HCT116 (cell line): Measurements from ENCODE around the gene EFR3B. TPM values are rescaled to one million over a fixed set of nuclear protein-coding genes. Genes with fewer than 3 reads are reported as not detected.

ENCODE experiments used
- ATAC-seq: fragments of 200-7000 bp; cut with Tn5 transposase; 2 replicates; pipeline ENCODE4 v1.9.1; 2020; ENCODE audit warnings: mild to moderate bottlenecking, moderate library complexity
- BruUV-seq: library from RNA; stranded (reverse); fragments of 400-500 nt; replicated peaks from 2 replicates; lab custom pipeline; 2021; lab: Mats Ljungman, UMichigan
- CTCF ChIA-PET: fragments of 300-600 bp; sonication (Branson Sonifier 250); formaldehyde crosslinking; loops from one replicate; lab custom pipeline; 2021; ENCODE audit warnings: antibody characterized with exemption; lab: Charles Lee
- POLR2A ChIA-PET: fragments of 300-600, 350-600 bp; sonication (Branson Sonifier 250); formaldehyde crosslinking; loops from one replicate; lab custom pipeline; 2021; ENCODE audit warnings: antibody characterized with exemption; lab: Charles Lee
- RAD21 ChIA-PET, 2 experiments: fragments of 300-600 bp; sonication (Branson Sonifier 250); formaldehyde crosslinking; loops; one replicate each; lab custom pipeline; 2023; ENCODE audit warnings: low total read pairs in 2 of 2; ENCODE audit not compliant: uncharacterized antibody in 2 of 2, unreplicated experiment in 2 of 2, low non-redundant PET in 1 of 2; lab: Charles Lee
- DNase-seq: peaks from one replicate; pipeline ENCODE4 v3.0.0-alpha.2; 2010; ENCODE audit warnings: low read depth, low spot score
- H2AFZ ChIP-seq: fragments of 200-600 bp; shearing (Covaris generic), sonication (generic); 2 replicates; pipeline ENCODE4 v1.6.1; 2017; ENCODE audit warnings: low read depth, mixed run types, mixed read lengths, antibody characterized with exemption, low read length; ENCODE audit not compliant: poor library complexity, severe bottlenecking
- H3K27ac ChIP-seq: 2 replicates; pipeline ENCODE4 v1.5.1; 2012; ENCODE audit warnings: low read depth, low read length
- H3K27me3 ChIP-seq: fragments of 200-600 bp; sonication (generic); 2 replicates; pipeline ENCODE4 v1.6.1; 2016; ENCODE audit warnings: mixed run types, low read length, mixed read lengths; ENCODE audit not compliant: insufficient read depth
- H3K36me3 ChIP-seq, 2 experiments: fragments of 200-500 bp in 1 of 2; fragments of 200-600 bp in 1 of 2; sonication (Bioruptor generic) in 1 of 2; sonication (generic) in 1 of 2; 2 replicates each; pipeline versions ENCODE4 v1.5.1 to v1.6.1; 2014 to 2016; ENCODE audit warnings: low read length in 2 of 2, inconsistent platforms in 1 of 2, mixed read lengths in 1 of 2, mixed run types in 1 of 2; ENCODE audit not compliant: insufficient read depth in 2 of 2, control insufficient read depth in 1 of 2
- H3K4me1 ChIP-seq, 2 experiments: fragments of 200-600 bp in 1 of 2; sonication (generic) in 1 of 2; 2 replicates each; pipeline versions ENCODE4 v1.5.1 to v1.6.1; 2012 to 2017; ENCODE audit warnings: low read length in 2 of 2, inconsistent platforms in 1 of 2, mild to moderate bottlenecking in 1 of 2, mixed read lengths in 1 of 2, mixed run types in 1 of 2, moderate library complexity in 1 of 2; ENCODE audit not compliant: insufficient read depth in 2 of 2, control insufficient read depth in 1 of 2
- H3K4me2 ChIP-seq: fragments of 200-600 bp; sonication (generic); 2 replicates; pipeline ENCODE4 v1.6.1; 2017; ENCODE audit warnings: mixed run types, low read length, mixed read lengths
- H3K4me3 ChIP-seq, 2 experiments: fragments of 200-600 bp in 1 of 2; sonication (generic) in 1 of 2; replicated peaks in 1 of 2; 2 replicates each; pipeline ENCODE4 v1.5.1; 2011 to 2016; ENCODE audit warnings: low read length in 2 of 2, control low read depth in 1 of 2, low read depth in 1 of 2, mild to moderate bottlenecking in 1 of 2, mixed read lengths in 1 of 2, mixed run types in 1 of 2
- H3K79me2 ChIP-seq: fragments of 200-600 bp; sonication (generic); 2 replicates; pipeline ENCODE4 v1.6.1; 2017; ENCODE audit warnings: mild to moderate bottlenecking, mixed run types, low read length, moderate library complexity, mixed read lengths; ENCODE audit not compliant: insufficient read depth
- H3K9ac ChIP-seq: fragments of 200-600 bp; sonication (generic); 2 replicates; pipeline ENCODE4 v1.6.1; 2016; ENCODE audit warnings: low read length, mixed read lengths
- H3K9me2 ChIP-seq: fragments of 200-600 bp; sonication (generic), shearing (Covaris generic); 2 replicates; pipeline ENCODE4 v1.6.1; 2017; ENCODE audit warnings: mixed run types, mild to moderate bottlenecking, moderate library complexity; ENCODE audit not compliant: insufficient read depth
- H3K9me3 ChIP-seq, 2 experiments: fragments of 200-500 bp in 1 of 2; fragments of 200-600 bp in 1 of 2; sonication (Bioruptor generic) in 1 of 2; sonication (generic) in 1 of 2; 2 replicates each; pipeline ENCODE4 v1.6.1; 2014 to 2017; ENCODE audit warnings: low read length in 2 of 2, mixed read lengths in 2 of 2, inconsistent platforms in 1 of 2, low read depth in 1 of 2, mild to moderate bottlenecking in 1 of 2, mixed run types in 1 of 2, moderate library complexity in 1 of 2; ENCODE audit not compliant: control insufficient read depth in 1 of 2, insufficient read depth in 1 of 2
- H4K20me1 ChIP-seq: fragments of 200-600 bp; sonication (generic), shearing (Covaris generic); 2 replicates; pipeline ENCODE4 v1.6.1; 2017; ENCODE audit warnings: mixed run types, mild to moderate bottlenecking, moderate library complexity; ENCODE audit not compliant: insufficient read depth
- CTCF ChIP-seq, 3 experiments: fragments of 200-600 bp in 1 of 3; sonication (generic) in 1 of 3; IDR thresholded peaks in 2 of 3; conservative IDR thresholded peaks in 1 of 3; 2 replicates each; pipeline ENCODE4 v1.5.1; 2012 to 2017; ENCODE audit warnings: low read depth in 2 of 3, low read length in 2 of 3, antibody characterized with exemption in 1 of 3, borderline replicate concordance in 1 of 3, control low read depth in 1 of 3, mild to moderate bottlenecking in 1 of 3, mixed read lengths in 1 of 3, mixed run types in 1 of 3, moderate library complexity in 1 of 3; ENCODE audit not compliant: insufficient read depth in 1 of 3
- EGR1 ChIP-seq: IDR thresholded peaks from 2 replicates; pipeline ENCODE4 v1.6.1; 2012; ENCODE audit warnings: low read depth
- EZH2phosphoT487 ChIP-seq: fragments of 200-600 bp; IDR thresholded peaks from 2 replicates; pipeline ENCODE4 v1.6.1; 2018; ENCODE audit warnings: antibody characterized with exemption, borderline replicate concordance
- SRF ChIP-seq: IDR thresholded peaks from 2 replicates; pipeline ENCODE4 v1.6.1; 2012; ENCODE audit warnings: low read depth
- TCF7L2 ChIP-seq: IDR thresholded peaks from 2 replicates; pipeline ENCODE4 v1.7.0; 2011; ENCODE audit warnings: borderline replicate concordance, inconsistent platforms; ENCODE audit not compliant: insufficient read depth, insufficient read length; ENCODE audit errors: extremely low read depth
- YY1 ChIP-seq: IDR thresholded peaks from 2 replicates; pipeline ENCODE4 v1.6.1; 2011; ENCODE audit warnings: low read length, low read depth, moderate library complexity, mild to moderate bottlenecking; ENCODE audit not compliant: insufficient replicate concordance; ENCODE audit errors: extremely low read depth
- intact Hi-C: fragments of 100-400 bp; cut with micrococcal nuclease; formaldehyde crosslinking; loops from 2 replicates; pipeline ENCODE4 v1.10.0; 2022
- total RNA-seq: library from RNA; stranded (reverse); gene quantifications from one replicate; pipeline ENCODE4 v1.2.1, GENCODE V29; 2021; ENCODE audit not compliant: unreplicated experiment

Gene EFR3B
- total RNA-seq, 1 experiment from 2014 or later: 0.96 TPM

GRCh38 chr2:25055376-25055920, 13.6 kb downstream of the EFR3B start:
- Histone ChIP-seq H3K4me3 (no peak overlapping the region), H3K9me3 (no peaks in the 10 kb centered on the region), H3K36me3 (no peaks in the 10 kb centered on the region), H3K4me1 (no peaks in the 10 kb centered on the region), H3K27ac (no peak overlapping the region), H3K9ac (no peak overlapping the region), H4K20me1 (no peaks in the 10 kb centered on the region), H3K9me2 (no peaks in the 10 kb centered on the region), H3K27me3 (no peaks in the 10 kb centered on the region), H2AFZ (no peak overlapping the region), H3K4me2 (no peak overlapping the region), H3K79me2 (no peaks in the 10 kb centered on the region)
- no peak for ATAC-seq
- BruUV-seq: no TSS peak
- intact Hi-C loops: no loop called here
- TF ChIP-seq YY1: no peak
- CTCF ChIA-PET: no interaction called here
- RAD21 ChIA-PET: no interaction called here
- DNase-seq: no peak
- POLR2A ChIA-PET: no interaction called here

- no TSS peak for BruUV-seq
- RAD21 ChIA-PET: no interaction called here
- CTCF ChIA-PET: no interaction called here
Measured at GRCh38 chr2:25056098-25056821, 14.4 kb downstream of the EFR3B start.

More at GRCh38 chr2:25056098-25056821, 14.4 kb downstream of the EFR3B start:
- H2AFZ ChIP-seq: no peak overlapping the region
- TF ChIP-seq TCF7L2 (no peak), SRF (no peak), CTCF (IDR thresholded peaks at IDR 0.05 in 2 of 3, conservative IDR thresholded peaks at IDR 0.05 in 1 of 3; ENCODE audit: borderline replicate concordance in 1 of 3, insufficient read depth in 1 of 3, low read depth in 2 of 3, low read length in 2 of 3) (no peak), EGR1 (no peak), EZH2phosphoT487 (no peak)
- TF ChIP-seq, all 23 proteins: peak for 0
- intact Hi-C loops: no loop called here
- no peaks in the 10 kb centered on the region for H3K9me3 ChIP-seq
- no peak overlapping the region for H3K4me2 ChIP-seq
- no peaks in the 10 kb centered on the region for H3K9me2 ChIP-seq
- H3K27ac ChIP-seq: no peak overlapping the region
- DNase-seq (no peak), ATAC-seq (no peak)
- H4K20me1 ChIP-seq: no peaks in the 10 kb centered on the region
- no peaks in the 10 kb centered on the region for H3K36me3 ChIP-seq
- no peaks in the 10 kb centered on the region for H3K79me2 ChIP-seq
- POLR2A ChIA-PET: no interaction called here
- no peak overlapping the region for H3K9ac ChIP-seq
- H3K4me3 ChIP-seq: no peak overlapping the region
- no peaks in the 10 kb centered on the region for H3K4me1 ChIP-seq
- H3K27me3 ChIP-seq: no peaks in the 10 kb centered on the region
